Keratinocyte (primary cell): ENCODE data around the gene TMEM53. TPM values are rescaled to one million over a fixed set of nuclear protein-coding genes. Genes with fewer than 3 reads are reported as not detected.

Experiments used
- DNase-seq: peaks from one replicate; pipeline ENCODE4 v3.0.0-alpha.2; 2011; ENCODE audit warnings: low read depth, missing footprints, low spot score
- FAIRE-seq: peaks from 2 replicates; lab custom pipeline; 2011; peaks lifted over from hg19 to GRCh38; lab: Jason Lieb, UNC
- H2AFZ ChIP-seq: 2 replicates; pipeline ENCODE4 v1.6.0; 2012; ENCODE audit warnings: low read length, control low read depth, inconsistent platforms; ENCODE audit not compliant: control insufficient read depth
- H3K27ac ChIP-seq: 2 replicates; pipeline ENCODE4 v1.5.1; 2011; ENCODE audit warnings: low read length; ENCODE audit not compliant: control insufficient read depth, insufficient read depth
- H3K27me3 ChIP-seq: 3 replicates; pipeline ENCODE4 v1.6.0; 2011; ENCODE audit warnings: low read length; ENCODE audit not compliant: control insufficient read depth, insufficient read depth; ENCODE audit errors: extremely low read depth
- H3K36me3 ChIP-seq, 2 experiments: 2 replicates in 1 of 2; 3 replicates in 1 of 2; pipeline ENCODE4 v1.5.1; 2011; ENCODE audit warnings: low read length in 2 of 2, mild to moderate bottlenecking in 1 of 2; ENCODE audit not compliant: control insufficient read depth in 2 of 2, insufficient read depth in 2 of 2; ENCODE audit errors: extremely low read depth in 1 of 2
- H3K4me1 ChIP-seq: 3 replicates; pipeline ENCODE4 v1.5.1; 2011; ENCODE audit warnings: low read length; ENCODE audit not compliant: control insufficient read depth, insufficient read depth; ENCODE audit errors: extremely low read depth
- H3K4me2 ChIP-seq: 3 replicates; pipeline ENCODE4 v1.6.0; 2011; ENCODE audit warnings: low read depth, low read length; ENCODE audit not compliant: control insufficient read depth, insufficient read depth; ENCODE audit errors: extremely low read depth
- H3K4me3 ChIP-seq, 3 experiments: fragments of 200-600 bp in 1 of 3; sonication (generic) in 1 of 3; 2 replicates in 2 of 3; 3 replicates in 1 of 3; pipeline ENCODE4 v1.5.1; 2011 to 2016; ENCODE audit warnings: low read length in 3 of 3, mild to moderate bottlenecking in 3 of 3, control low read depth in 2 of 3, inconsistent platforms in 1 of 3, low read depth in 1 of 3, mixed read lengths in 1 of 3, mixed run types in 1 of 3, moderate library complexity in 1 of 3; ENCODE audit not compliant: control insufficient read depth in 2 of 3, insufficient read depth in 2 of 3; ENCODE audit errors: extremely low read depth in 1 of 3
- H3K79me2 ChIP-seq: 2 replicates; pipeline ENCODE4 v1.6.0; 2012; ENCODE audit warnings: low read length; ENCODE audit not compliant: control insufficient read depth, insufficient read depth
- H3K9ac ChIP-seq: 3 replicates; pipeline ENCODE4 v1.6.0; 2011; ENCODE audit warnings: low read length; ENCODE audit not compliant: control insufficient read depth, insufficient read depth; ENCODE audit errors: extremely low read depth
- H3K9me1 ChIP-seq: 3 replicates; pipeline ENCODE4 v1.6.0; 2011; ENCODE audit warnings: low read length; ENCODE audit not compliant: control insufficient read depth, insufficient read depth; ENCODE audit errors: extremely low read depth
- H3K9me3 ChIP-seq: 2 replicates; pipeline ENCODE4 v1.5.1; 2012; ENCODE audit warnings: low read depth, low read length; ENCODE audit not compliant: control insufficient read depth
- H4K20me1 ChIP-seq: 3 replicates; pipeline ENCODE4 v1.6.0; 2011; ENCODE audit warnings: low read length; ENCODE audit not compliant: control insufficient read depth, insufficient read depth; ENCODE audit errors: extremely low read depth
- CTCF ChIP-seq, 3 experiments: IDR thresholded peaks in 1 of 3; conservative IDR thresholded peaks in 1 of 3; optimal IDR thresholded peaks in 1 of 3; 2 replicates in 2 of 3; 3 replicates in 1 of 3; pipeline versions ENCODE3 to v1.5.1; 2011; ENCODE audit warnings: low read length in 3 of 3, mild to moderate bottlenecking in 3 of 3, moderate library complexity in 2 of 3, control low read depth in 1 of 3, inconsistent platforms in 1 of 3; ENCODE audit not compliant: insufficient read depth in 2 of 3; ENCODE audit errors: extremely low read depth in 1 of 3
- EZH2 ChIP-seq: IDR thresholded peaks from one replicate; pipeline ENCODE4 v1.6.1; 2012; ENCODE audit warnings: inconsistent platforms, mild to moderate bottlenecking, low read length, moderate library complexity
- dilution Hi-C: fragments of 300-500 bp; cut with MboI; formaldehyde crosslinking; loops from one replicate; pipeline ENCODE4 v1.7.0; 2020; ENCODE audit warnings: low sequenced_read_pairs; ENCODE audit not compliant: extremely low pct_ligation_motif_present
- polyA minus RNA-seq, 3 experiments: library from RNA; depleted of rRNA, polyadenylated mRNA; stranded (reverse); fragments of >200 nt; gene quantifications; 1 replicate in 1 of 3; 2 replicates in 1 of 3; 3 replicates in 1 of 3; pipeline ENCODE4 v1.2.3, GENCODE V29; 2011
- polyA plus RNA-seq, 5 experiments: library from polyadenylated mRNA; depleted of rRNA in 3 of 5; stranded (reverse) in 3 of 5; stranded (forward) in 1 of 5; unstranded in 1 of 5; fragments of >200 nt; gene quantifications; 1 replicate in 1 of 5; 2 replicates in 3 of 5; 3 replicates in 1 of 5; pipeline versions ENCODE4 v1.2.1 to v1.2.3, GENCODE V29; 2011 to 2012; ENCODE audit warnings: missing spikeins in 2 of 5, low read depth in 1 of 5, low replicate concordance in 1 of 5

The TMEM53 gene
- polyA plus RNA-seq (5.6 to 11.4 TPM (median 10.6 TPM) in 3 replicates), polyA minus RNA-seq (9.3 to 15.1 TPM (median 10.0 TPM) in 3 replicates)
- 0.87 TPM for polyA plus RNA-seq (2011; ENCODE audit: low read depth)
- 6.2 and 10.6 TPM in 2 replicates for polyA plus RNA-seq (2011; cell fraction: cytosol; rRNA removed)
- 5.6 and 9.3 TPM in 2 replicates for polyA plus RNA-seq (2011; cell fraction: nucleus; rRNA removed)
- polyA plus RNA-seq (2012; ENCODE audit: low replicate concordance), result 6.7 and 10.8 TPM in 2 replicates
- 19.2 TPM for polyA minus RNA-seq (2011; cell fraction: cytosol; rRNA and poly(A)+ RNA removed)
- polyA minus RNA-seq (2011; cell fraction: nucleus; rRNA and poly(A)+ RNA removed), result 4.6 and 6.6 TPM in 2 replicates

- FAIRE-seq (peak; percentile 36), DNase-seq (peak; percentile 90)
- Histone ChIP-seq H3K79me2 (no peaks in the 10 kb centered on the region), H3K9me1 (peaks cover 2% of the 10 kb centered on the region), H3K9ac (peak within 1 kb of the TSS; percentile 87), H3K9me3 (no peaks in the 10 kb centered on the region), H3K4me2 (peak within 1 kb of the TSS; percentile 88), H2AFZ (peak within 1 kb of the TSS; percentile 98), H3K4me3 (peak within 1 kb of the TSS; percentile 62 to 84 (median 82)), H3K27me3 (no peaks in the 10 kb centered on the region), H3K27ac (peak within 1 kb of the TSS; percentile 90), H4K20me1 (no peaks in the 10 kb centered on the region), H3K36me3 (no peaks in the 10 kb centered on the region), H3K4me1 (peaks cover 17% of the 10 kb centered on the region)
- dilution Hi-C loops, result no loop called here
- TF ChIP-seq EZH2, result no peak
- TF ChIP-seq CTCF (optimal IDR thresholded peaks at IDR 0.05 in 1 of 3, IDR thresholded peaks at IDR 0.05 in 1 of 3, conservative IDR thresholded peaks at IDR 0.05 in 1 of 3; ENCODE audit: extremely low read depth in 1 of 3, insufficient read depth in 2 of 3, low read length in 3 of 3), result peak in 1 of 3 experiments; percentile 3
These were observed at the start of gene TMEM53, which contains the start of gene ARMH1 for GRCh38 chr1:44674113-44675000. Gene TMEM53, minus strand, starts transcription at chr1:44674481. Its CDS starts 90 bp downstream, at chr1:44674391. Gene ARMH1, plus strand, starts transcription at chr1:44674714. Its CDS starts 14,984 bp downstream, at chr1:44689698.

DNA sequence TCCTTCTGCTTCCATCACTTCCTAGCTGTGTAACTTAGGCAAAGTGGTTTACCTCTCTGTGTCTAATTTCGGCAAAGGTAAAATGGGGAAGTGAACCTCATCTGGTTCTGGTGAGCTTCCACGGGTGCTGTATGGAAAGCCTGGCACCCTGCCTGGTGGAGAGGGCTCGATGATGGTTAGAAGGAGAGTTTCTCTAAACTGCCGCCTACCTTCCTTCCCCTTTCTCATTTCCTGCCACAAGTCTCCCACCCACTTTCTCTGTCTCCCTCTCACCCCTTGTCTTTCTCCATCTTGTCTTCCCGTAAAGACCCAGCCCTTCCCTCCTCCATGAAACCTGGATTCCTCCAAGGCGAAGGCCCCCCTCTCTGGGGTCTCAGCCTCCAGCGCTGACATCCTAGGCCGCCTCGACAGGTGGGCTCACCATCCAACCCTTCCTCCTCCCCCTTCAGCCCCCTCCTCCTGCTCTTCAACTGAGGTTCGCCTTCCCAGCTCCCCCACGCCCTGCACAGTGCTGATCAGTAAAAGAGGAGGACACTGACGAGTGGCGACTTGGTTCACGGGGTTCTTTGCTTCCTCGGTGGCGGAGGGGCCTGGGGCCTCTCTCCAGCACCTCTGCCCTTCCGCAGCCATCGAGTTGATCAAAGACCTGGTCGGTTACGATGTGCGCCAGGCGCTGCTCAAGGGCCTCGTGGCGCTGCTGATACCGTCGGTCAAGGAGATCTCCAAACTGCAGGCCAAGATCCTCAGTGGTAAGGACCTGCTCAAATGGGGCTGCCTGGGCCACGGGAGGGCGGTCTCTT lies 49.4 kb upstream of the TMEM53 start:
- Histone ChIP-seq H2AFZ (no peak overlapping the region), H4K20me1 (no peaks in the 10 kb centered on the region), H3K9ac (no peak overlapping the region), H3K4me2 (no peak overlapping the region), H3K79me2 (no peaks in the 10 kb centered on the region), H3K27ac (no peak overlapping the region), H3K36me3 (no peaks in the 10 kb centered on the region), H3K27me3 (no peaks in the 10 kb centered on the region), H3K9me3 (no peaks in the 10 kb centered on the region), H3K4me3 (no peak overlapping the region), H3K9me1 (no peaks in the 10 kb centered on the region), H3K4me1 (peaks cover 3% of the 10 kb centered on the region)
- DNase-seq (no peak), FAIRE-seq (no peak)
- TF ChIP-seq CTCF (optimal IDR thresholded peaks at IDR 0.05 in 1 of 3, IDR thresholded peaks at IDR 0.05 in 1 of 3, conservative IDR thresholded peaks at IDR 0.05 in 1 of 3; ENCODE audit: extremely low read depth in 1 of 3, insufficient read depth in 2 of 3, low read length in 3 of 3), result no peak
- TF ChIP-seq EZH2, result no peak
- dilution Hi-C loops, result no loop called here
